A549 treated with CORT108297 at 1 μM for 4 hours (cell line): ENCODE data around the gene GPATCH2L. TPM values are rescaled to one million over a fixed set of nuclear protein-coding genes. Genes with fewer than 3 reads are reported as not detected.

Experiments
- total RNA-seq: library from RNA; stranded (reverse); fragments of 200-300 nt; extraction: Qiagen RNA extraction; gene quantifications from 5 replicates; pipeline ENCODE4 v1.2.3, GENCODE V29; 2022

The GPATCH2L gene
- 17.9 to 27.1 TPM (median 24.1 TPM) in 5 replicates for total RNA-seq

DNA sequence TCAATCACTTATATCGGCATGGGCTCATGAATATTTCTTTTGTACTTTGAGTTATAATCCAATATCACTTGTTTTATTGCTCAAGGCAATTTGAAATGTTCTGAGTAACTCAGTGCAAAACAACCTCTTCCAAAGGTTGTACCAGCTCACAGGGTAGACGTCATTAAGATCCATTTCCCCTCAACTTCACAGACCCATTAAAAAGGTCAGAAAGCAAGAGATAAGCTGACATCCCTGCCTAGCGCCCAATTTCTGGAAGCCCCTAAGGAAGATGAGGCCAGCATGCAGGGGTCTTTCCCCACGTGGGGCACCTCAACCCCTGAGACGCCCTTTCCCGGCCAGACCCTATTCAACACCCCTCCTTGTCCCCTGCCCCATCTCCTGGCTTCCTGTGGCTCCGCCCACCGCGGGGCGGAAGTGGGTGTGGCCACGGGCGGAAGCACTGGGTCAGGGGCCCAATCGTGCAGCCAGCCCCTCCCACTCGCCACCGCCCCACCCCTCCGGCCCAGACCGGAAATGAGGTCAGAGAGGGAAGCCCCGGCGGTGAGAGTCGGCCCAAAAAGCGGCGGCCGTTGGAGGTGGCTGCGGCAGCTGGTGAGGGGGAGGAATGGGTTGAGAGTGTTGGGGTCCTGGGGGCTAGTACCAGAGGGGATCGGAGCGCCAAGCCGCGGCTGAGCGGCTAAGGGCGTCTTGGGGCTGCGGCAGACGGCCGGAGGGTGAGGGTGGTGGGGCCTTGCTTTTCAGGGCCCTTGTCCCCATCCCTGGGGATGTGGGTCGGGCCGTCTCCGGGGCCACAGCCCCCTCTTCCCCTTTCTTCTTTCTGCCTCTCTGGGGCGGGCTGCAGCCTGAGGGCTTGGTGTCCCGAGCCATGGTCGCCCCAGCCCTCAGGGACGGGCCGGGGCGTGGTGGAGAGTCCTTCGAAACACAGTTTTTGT lies at the start of gene GPATCH2L:
TSS of gene GPATCH2L (plus strand) at position 525 of the 935 bp plus-strand sequence. CDS start 2,442 bp downstream, outside the sequence.

Other genes with a start within 250 kb of the GPATCH2L start
- 0.80 to 1.1 TPM (median 0.93 TPM) in 5 replicates for gene TGFB3, start 169.9 kb upstream of the GPATCH2L start, total RNA-seq
- gene IFT43, start 166.2 kb upstream of the GPATCH2L start, total RNA-seq = 36.7 to 42.9 TPM (median 39.7 TPM) in 5 replicates
- gene ESRRB, start 224.2 kb downstream of the GPATCH2L start, total RNA-seq = 0.17 to 0.38 TPM (median 0.23 TPM) in 5 replicates